WI38 (cell line): ENCODE measurements around the gene SMU1.

Source experiments
- H3K4me3 ChIP-seq: 2 replicates; pipeline ENCODE4 v1.5.1; 2011; ENCODE audit warnings: low read depth, mild to moderate bottlenecking, control low read depth, low read length
- CTCF ChIP-seq: IDR thresholded peaks from 2 replicates; pipeline ENCODE4 v1.5.1; 2012; ENCODE audit warnings: low read depth, mild to moderate bottlenecking, control low read depth, low read length

SMU1 gene

GRCh38 chr9:33117796-33118195, 41.3 kb upstream of the SMU1 start:
- no peak overlapping the region for H3K4me3 ChIP-seq
- TF ChIP-seq CTCF, result no peak

DNA sequence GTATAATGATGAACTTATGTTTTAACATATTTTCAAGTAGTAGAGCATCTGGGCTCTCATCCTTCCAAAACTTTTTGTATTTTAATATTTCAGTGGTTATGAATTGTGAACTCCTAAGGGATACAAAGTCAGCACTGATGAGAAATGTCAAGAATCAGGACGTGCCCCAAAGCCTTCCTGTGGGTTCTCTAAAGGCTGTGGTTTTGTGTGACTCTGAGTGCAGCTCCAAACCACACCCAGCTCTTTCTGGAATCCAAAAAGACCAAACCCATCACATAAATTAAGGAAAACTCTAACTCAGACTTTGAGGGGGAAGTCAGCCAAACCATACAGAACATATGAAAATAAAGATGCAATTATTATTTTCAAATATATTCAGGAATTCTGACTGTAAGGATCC, 40.8 kb upstream of the SMU1 start:
- TF ChIP-seq CTCF, result no peak
- H3K4me3 ChIP-seq, result no peak overlapping the region

GRCh38 chr9:33116860-33117259, 40.4 kb upstream of the SMU1 start:
- no peak overlapping the region for H3K4me3 ChIP-seq
- TF ChIP-seq CTCF, result no peak

DNA sequence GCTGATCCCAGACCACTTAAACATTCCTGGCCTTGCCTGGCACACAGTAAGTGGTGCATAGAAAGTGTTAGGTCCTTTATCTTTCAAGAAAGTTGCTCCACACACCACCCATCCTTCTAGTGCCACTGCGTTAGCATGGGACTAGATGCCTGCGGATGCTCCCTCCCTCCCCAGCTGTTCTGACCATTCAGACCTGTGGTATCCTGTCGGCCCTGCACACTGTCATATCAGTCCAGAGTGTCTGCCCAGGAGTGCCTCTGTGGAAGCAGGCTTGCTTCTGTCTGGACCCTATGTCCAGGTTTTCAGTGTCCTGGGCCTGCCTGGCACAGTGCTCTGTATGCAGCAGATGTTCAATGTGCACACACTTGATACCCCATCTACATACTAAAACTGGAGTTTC, 38.3 kb upstream of the SMU1 start:
- no peak overlapping the region for H3K4me3 ChIP-seq
- TF ChIP-seq CTCF, result no peak

- no peak for TF ChIP-seq CTCF
- H3K4me3 ChIP-seq, result no peak overlapping the region
These were observed 37.5 kb upstream of the SMU1 start for GRCh38 chr9:33113799-33114547.

DNA sequence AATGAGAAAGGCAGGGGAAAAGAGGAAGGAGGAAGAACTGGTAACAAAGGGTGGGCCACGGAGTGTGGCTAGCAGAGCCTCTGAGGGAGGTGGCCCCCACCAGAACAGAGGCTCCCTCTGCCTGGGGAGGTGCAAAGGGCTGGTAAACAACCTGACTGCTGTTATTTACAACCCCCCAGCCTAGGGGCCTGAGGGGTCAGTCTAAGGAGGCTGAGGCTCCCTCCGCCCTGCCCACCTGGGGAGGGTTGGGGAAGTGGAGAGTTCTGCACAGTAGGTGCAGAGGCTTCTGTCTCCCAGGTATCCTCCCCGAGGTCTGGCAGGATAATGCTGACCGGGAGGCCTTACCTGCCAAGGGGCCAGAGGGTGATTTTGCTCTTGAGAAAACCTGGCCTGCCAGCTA, 35.6 kb upstream of the SMU1 start:
- no peak overlapping the region for H3K4me3 ChIP-seq
- no peak for TF ChIP-seq CTCF

DNA sequence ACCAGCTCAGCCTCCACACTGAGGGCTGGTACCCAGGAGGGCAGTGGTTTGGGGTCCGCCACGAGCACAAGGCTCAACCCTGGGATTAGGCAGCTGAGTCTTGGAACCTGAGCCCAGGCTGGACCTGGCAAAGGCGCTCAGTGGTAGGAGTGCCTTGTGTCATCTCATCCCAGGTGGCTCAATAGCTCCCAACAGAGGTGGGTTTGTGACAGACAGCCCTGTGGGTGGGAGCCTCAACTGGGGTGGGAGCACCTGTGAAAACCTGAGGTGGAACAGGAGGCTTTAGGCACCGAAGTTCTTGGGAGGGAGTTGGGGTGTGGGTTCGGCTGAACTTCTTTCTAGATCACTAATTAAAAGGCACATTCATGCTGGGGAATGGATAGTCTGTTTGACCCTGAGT, 35.2 kb upstream of the SMU1 start:
- H3K4me3 ChIP-seq, result no peak overlapping the region
- no peak for TF ChIP-seq CTCF
